A673 (cell line): Measurements from ENCODE around the gene TTBK2. TPM values are rescaled to one million over a fixed set of nuclear protein-coding genes. Genes with fewer than 3 reads are reported as not detected.
A peak's percentile ranks its signal among the peaks of the same experiment; 100 is the strongest.

Experiments
- BruUV-seq: library from RNA; stranded (reverse); fragments of 400-500 nt; replicated peaks from 2 replicates; lab custom pipeline; 2021; lab: Mats Ljungman, UMichigan
- CTCF ChIA-PET: fragments of 300-600 bp; sonication (Branson Sonifier 250); formaldehyde crosslinking; loops from one replicate; lab custom pipeline; 2022; ENCODE audit warnings: antibody characterized with exemption; lab: Charles Lee
- POLR2A ChIA-PET: fragments of 300-600 bp; sonication (Branson Sonifier 250); formaldehyde crosslinking; loops from one replicate; lab custom pipeline; 2022; ENCODE audit warnings: antibody characterized with exemption; ENCODE audit not compliant: low non-redundant PET; lab: Charles Lee
- DNase-seq: peaks from one replicate; pipeline ENCODE4 v3.0.0-alpha.2; 2015; ENCODE audit warnings: low spot score
- H3K27ac ChIP-seq: fragments of 200-600 bp; sonication (generic); 2 replicates; pipeline ENCODE4 v1.5.1; 2016; ENCODE audit warnings: mixed run types, low read depth, mild to moderate bottlenecking, mixed read lengths, antibody characterized with exemption, low read length; ENCODE audit not compliant: poor library complexity, severe bottlenecking
- H3K27me3 ChIP-seq: fragments of 200-600 bp; sonication (generic); replicated peaks from 2 replicates; pipeline ENCODE4 v1.6.1; 2017; ENCODE audit warnings: mixed run types, low read depth, mild to moderate bottlenecking, mixed read lengths, antibody characterized with exemption, low read length; ENCODE audit not compliant: insufficient read depth, poor library complexity
- H3K36me3 ChIP-seq: fragments of 200-600 bp; sonication (generic); 2 replicates; pipeline ENCODE4 v1.6.1; 2016; ENCODE audit warnings: mixed run types, mild to moderate bottlenecking, mixed read lengths, antibody characterized with exemption, low read length; ENCODE audit not compliant: insufficient read depth, poor library complexity, severe bottlenecking
- H3K4me1 ChIP-seq: fragments of 200-600 bp; sonication (generic); 2 replicates; pipeline ENCODE4 v1.6.1; 2017; ENCODE audit warnings: mixed run types, mild to moderate bottlenecking, mixed read lengths, antibody characterized with exemption, low read length; ENCODE audit not compliant: insufficient read depth, poor library complexity, severe bottlenecking
- H3K4me3 ChIP-seq: fragments of 200-600 bp; sonication (generic); 2 replicates; pipeline ENCODE4 v1.5.1; 2016; ENCODE audit warnings: low read depth, mixed run types, mild to moderate bottlenecking, mixed read lengths, low read length; ENCODE audit not compliant: poor library complexity, severe bottlenecking
- H3K9me3 ChIP-seq: fragments of 200-600 bp; sonication (generic); 2 replicates; pipeline ENCODE4 v1.6.1; 2016; ENCODE audit warnings: mixed run types, low read depth, mild to moderate bottlenecking, mixed read lengths, antibody characterized with exemption, low read length; ENCODE audit not compliant: poor library complexity, severe bottlenecking
- CTCF ChIP-seq: fragments of 300-800, 200-600 bp; sonication (generic); conservative IDR thresholded peaks from 2 replicates; pipeline ENCODE4 v1.5.1; 2017; ENCODE audit warnings: low read depth, mild to moderate bottlenecking, antibody characterized with exemption, low read length, moderate library complexity, mixed read lengths
- EZH2 ChIP-seq: fragments of 200-600 bp; sonication (generic); IDR thresholded peaks from 2 replicates; pipeline ENCODE4 v1.6.1; 2017; ENCODE audit warnings: borderline replicate concordance, low read depth, mild to moderate bottlenecking, mixed read lengths, antibody characterized with exemption, low read length; ENCODE audit not compliant: poor library complexity, severe bottlenecking
- intact Hi-C: fragments of 100-400 bp; cut with micrococcal nuclease; formaldehyde crosslinking; loops from one replicate; pipeline ENCODE4 v1.10.0; 2022; ENCODE audit not compliant: unreplicated experiment
- total RNA-seq: library from RNA; stranded (reverse); gene quantifications from 2 replicates; pipeline ENCODE4 v1.2.3, GENCODE V29; 2021

The TTBK2 gene
- total RNA-seq, 1 experiment from 2014 or later, result 15.8 TPM

GRCh38 chr15:42741710-42742109, 178.9 kb downstream of the TTBK2 start:
- Histone ChIP-seq H3K27me3 (no peaks in the 10 kb centered on the region), H3K36me3 (peaks cover 6% of the 10 kb centered on the region), H3K27ac (no peak overlapping the region), H3K4me3 (no peak overlapping the region), H3K9me3 (no peaks in the 10 kb centered on the region), H3K4me1 (no peaks in the 10 kb centered on the region)
- no TSS peak for BruUV-seq
- DNase-seq, result no peak
- intact Hi-C loops, result no loop called here
- TF ChIP-seq EZH2 (no peak), CTCF (no peak)
- ChIA-PET CTCF (no interaction called here), POLR2A (no interaction called here)

- DNase-seq, result peak; percentile 59
- Histone ChIP-seq H3K27ac (peak overlapping the region; percentile 88), H3K9me3 (no peaks in the 10 kb centered on the region), H3K4me3 (peak overlapping the region; percentile 82), H3K27me3 (no peaks in the 10 kb centered on the region), H3K36me3 (peaks cover 24% of the 10 kb centered on the region), H3K4me1 (peaks cover 6% of the 10 kb centered on the region)
- intact Hi-C loops, result loop anchor here (2.0 kb wide), 1 partner anchor 189 kb away; no protein-coding TSS in a partner anchor
- TF ChIP-seq CTCF (peak; percentile 53), EZH2 (no peak)
- CTCF ChIA-PET, result interaction anchor here (0.6 to 2.3 kb wide), 2 partner anchors 181 to 189 kb away, joined by 5 to 10 read pairs; no protein-coding TSS in a partner anchor
- BruUV-seq, result TSS peak; percentile 72
- POLR2A ChIA-PET, result no interaction called here
These were observed 182.8 kb downstream of the TTBK2 start for GRCh38 chr15:42737529-42738328.

GRCh38 chr15:42736793-42737528, 183.6 kb downstream of the TTBK2 start, which contains the start of gene CDAN1:
CDAN1 (minus strand) TSS chr15:42737128; CDS start chr15:42737102, 26 bp downstream.
- Histone ChIP-seq H3K27me3 (no peaks in the 10 kb centered on the region), H3K4me3 (peak within 1 kb of the TSS; percentile 82), H3K27ac (peak within 1 kb of the TSS; percentile 88), H3K36me3 (peaks cover 32% of the 10 kb centered on the region), H3K4me1 (peaks cover 6% of the 10 kb centered on the region), H3K9me3 (no peaks in the 10 kb centered on the region)
- TF ChIP-seq EZH2, result no peak
- no peak for TF ChIP-seq CTCF
- BruUV-seq, result no TSS peak
- POLR2A ChIA-PET, result no interaction called here
- intact Hi-C loops, result loop anchor here (2.0 kb wide), 1 partner anchor 190 kb away; no protein-coding TSS in a partner anchor
- DNase-seq, result peak; percentile 90
- CTCF ChIA-PET, result interaction anchor here (2.3 kb wide), 1 partner anchor 189 kb away, joined by 10 read pairs; no protein-coding TSS in a partner anchor
